Measurements from ENCODE around the gene GREB1.

The GREB1 gene

DNA sequence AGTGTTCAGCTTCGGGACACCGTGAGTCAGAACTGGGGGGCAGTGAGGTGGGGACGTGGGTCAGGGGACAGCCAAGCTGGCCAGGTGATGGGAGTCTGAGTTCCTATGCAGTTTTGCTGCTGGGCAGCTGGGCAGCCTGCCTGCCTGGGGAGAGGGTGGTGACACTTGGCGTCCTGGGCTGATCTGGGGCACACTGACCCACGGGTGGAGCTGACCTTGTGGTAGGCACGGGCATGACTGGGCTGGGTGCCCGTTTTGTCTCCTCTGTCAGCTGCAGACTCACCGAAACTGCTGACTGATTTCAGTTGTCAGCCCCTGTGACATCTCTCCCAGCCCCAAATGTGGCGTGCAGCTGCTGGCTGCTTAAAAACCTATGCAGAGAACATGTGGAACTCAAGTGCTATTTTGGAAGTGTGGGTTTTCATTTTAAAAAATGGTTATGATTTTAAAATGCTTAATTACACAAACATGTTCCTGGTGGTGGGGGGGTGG, 35.3 kb upstream of the GREB1 start:
- H3K27me3 ChIP-seq (ENCODE audit: insufficient read depth, low read length), result no peaks in the 10 kb centered on the region
- no peak overlapping the region for H3K4me3 ChIP-seq (ENCODE audit: low read depth, low read length, poor library complexity, severe bottlenecking)
- H3K9me2 ChIP-seq (ENCODE audit: low read depth, low read length), result no peaks in the 10 kb centered on the region
- H3K36me3 ChIP-seq (ENCODE audit: insufficient read depth, low read length), result peaks cover 4% of the 10 kb centered on the region; the same call in 1 of the 2 replicates
- no peak overlapping the region for H3K27ac ChIP-seq (ENCODE audit: low read depth, low read length, poor library complexity, severe bottlenecking)
- no peaks in the 10 kb centered on the region for H3K79me2 ChIP-seq (ENCODE audit: insufficient read depth, low read length)
- no peaks in the 10 kb centered on the region for H3F3A ChIP-seq (ENCODE audit: insufficient read depth, low read length)
- H3K4me2 ChIP-seq (ENCODE audit: low read length), result peak overlapping the region; percentile 41; the same call in 1 of the 2 replicates
- 0 out of 2 replicates have a peak overlapping the region, but pooled peaks have one; percentile 1 for H3K9ac ChIP-seq (ENCODE audit: low read length)
- TF ChIP-seq, protein P1, sequence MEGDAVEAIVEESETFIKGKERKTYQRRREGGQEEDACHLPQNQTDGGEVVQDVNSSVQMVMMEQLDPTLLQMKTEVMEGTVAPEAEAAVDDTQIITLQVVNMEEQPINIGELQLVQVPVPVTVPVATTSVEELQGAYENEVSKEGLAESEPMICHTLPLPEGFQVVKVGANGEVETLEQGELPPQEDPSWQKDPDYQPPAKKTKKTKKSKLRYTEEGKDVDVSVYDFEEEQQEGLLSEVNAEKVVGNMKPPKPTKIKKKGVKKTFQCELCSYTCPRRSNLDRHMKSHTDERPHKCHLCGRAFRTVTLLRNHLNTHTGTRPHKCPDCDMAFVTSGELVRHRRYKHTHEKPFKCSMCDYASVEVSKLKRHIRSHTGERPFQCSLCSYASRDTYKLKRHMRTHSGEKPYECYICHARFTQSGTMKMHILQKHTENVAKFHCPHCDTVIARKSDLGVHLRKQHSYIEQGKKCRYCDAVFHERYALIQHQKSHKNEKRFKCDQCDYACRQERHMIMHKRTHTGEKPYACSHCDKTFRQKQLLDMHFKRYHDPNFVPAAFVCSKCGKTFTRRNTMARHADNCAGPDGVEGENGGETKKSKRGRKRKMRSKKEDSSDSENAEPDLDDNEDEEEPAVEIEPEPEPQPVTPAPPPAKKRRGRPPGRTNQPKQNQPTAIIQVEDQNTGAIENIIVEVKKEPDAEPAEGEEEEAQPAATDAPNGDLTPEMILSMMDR (IDR thresholded peaks at IDR 0.05; ENCODE audit: low read length), result no peak
- no peak for TF ChIP-seq EZH2 (IDR thresholded peaks at IDR 0.05; ENCODE audit: borderline replicate concordance, low read length)
- H4K20me1 ChIP-seq (ENCODE audit: insufficient read depth, low read length), result no peaks in the 10 kb centered on the region
- 0 out of 2 replicates have a peak, but pooled peaks cover 6% of the 10 kb centered on the region for H3K9me3 ChIP-seq (ENCODE audit: low read length)
- no peak overlapping the region for H2AFZ ChIP-seq (ENCODE audit: low read length)
- H3K4me1 ChIP-seq (ENCODE audit: insufficient read depth, low read length, severe bottlenecking), result peaks cover 27% of the 10 kb centered on the region

- Histone ChIP-seq H3K4me2 (ENCODE audit: low read length) (peak overlapping the region; percentile 41; the same call in 1 of the 2 replicates), H3K4me3 (ENCODE audit: low read depth, low read length, poor library complexity, severe bottlenecking) (no peak overlapping the region), H4K20me1 (ENCODE audit: insufficient read depth, low read length) (no peaks in the 10 kb centered on the region), H3K27ac (ENCODE audit: low read depth, low read length, poor library complexity, severe bottlenecking) (peak overlapping the region; percentile 19), H3K9me2 (ENCODE audit: low read depth, low read length) (no peaks in the 10 kb centered on the region), H2AFZ (ENCODE audit: low read length) (no peak overlapping the region), H3K36me3 (ENCODE audit: insufficient read depth, low read length) (peaks cover 4% of the 10 kb centered on the region; the same call in 1 of the 2 replicates), H3K9ac (ENCODE audit: low read length) (no peak overlapping the region), H3K27me3 (ENCODE audit: insufficient read depth, low read length) (no peaks in the 10 kb centered on the region), H3K79me2 (ENCODE audit: insufficient read depth, low read length) (no peaks in the 10 kb centered on the region), H3F3A (ENCODE audit: insufficient read depth, low read length) (no peaks in the 10 kb centered on the region), H3K4me1 (ENCODE audit: insufficient read depth, low read length, severe bottlenecking) (peaks cover 27% of the 10 kb centered on the region), H3K9me3 (ENCODE audit: low read length) (0 out of 2 replicates have a peak, but pooled peaks cover 6% of the 10 kb centered on the region)
- TF ChIP-seq, protein P1 (IDR thresholded peaks at IDR 0.05; ENCODE audit: low read length), result no peak
- no peak for TF ChIP-seq EZH2 (IDR thresholded peaks at IDR 0.05; ENCODE audit: borderline replicate concordance, low read length)
Measured at GRCh38 chr2:11499081-11499743, 34.6 kb upstream of the GREB1 start.

DNA sequence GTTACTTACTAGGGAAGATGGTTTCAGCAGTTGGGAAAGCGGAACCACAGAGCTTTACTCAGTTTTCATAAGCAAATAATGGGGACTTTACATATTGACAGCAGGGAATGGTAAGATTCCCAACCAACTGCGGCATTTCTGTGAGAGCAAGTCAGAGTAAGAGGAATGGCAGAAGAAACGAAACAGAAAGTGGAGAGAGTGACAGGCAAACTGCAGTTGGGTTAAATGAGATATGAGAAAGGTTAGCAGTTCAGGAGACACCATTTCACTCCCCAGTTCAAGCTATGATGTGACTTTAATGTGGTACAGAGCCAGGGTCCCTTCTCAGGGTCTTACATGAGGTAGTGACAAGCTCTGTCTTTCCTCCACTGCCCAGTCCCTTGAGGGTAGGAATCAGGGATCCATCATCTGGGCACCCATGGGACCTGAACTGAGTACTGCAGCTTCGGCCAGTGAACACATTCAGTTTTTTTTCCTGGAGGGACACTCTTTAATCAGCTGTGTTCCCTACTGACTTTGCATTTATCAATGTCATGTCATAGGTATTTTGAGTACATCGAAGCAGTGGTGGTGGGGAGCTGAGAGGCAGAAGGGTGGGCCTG, 33.0 kb upstream of the GREB1 start:
- Histone ChIP-seq H3K36me3 (ENCODE audit: insufficient read depth, low read length) (peaks cover 4% of the 10 kb centered on the region; the same call in 1 of the 2 replicates), H3K9me3 (ENCODE audit: low read length) (0 out of 2 replicates have a peak, but pooled peaks cover 6% of the 10 kb centered on the region), H3K27me3 (ENCODE audit: insufficient read depth, low read length) (no peaks in the 10 kb centered on the region), H3K79me2 (ENCODE audit: insufficient read depth, low read length) (no peaks in the 10 kb centered on the region), H3K27ac (ENCODE audit: low read depth, low read length, poor library complexity, severe bottlenecking) (no peak overlapping the region), H3K9ac (ENCODE audit: low read length) (no peak overlapping the region), H3K4me1 (ENCODE audit: insufficient read depth, low read length, severe bottlenecking) (peaks cover 28% of the 10 kb centered on the region), H3K9me2 (ENCODE audit: low read depth, low read length) (no peaks in the 10 kb centered on the region), H3K4me3 (ENCODE audit: low read depth, low read length, poor library complexity, severe bottlenecking) (no peak overlapping the region), H3K4me2 (ENCODE audit: low read length) (peak overlapping the region; percentile 11; the same call in 1 of the 2 replicates), H4K20me1 (ENCODE audit: insufficient read depth, low read length) (no peaks in the 10 kb centered on the region), H3F3A (ENCODE audit: insufficient read depth, low read length) (no peaks in the 10 kb centered on the region), H2AFZ (ENCODE audit: low read length) (no peak overlapping the region)
- TF ChIP-seq EZH2 (IDR thresholded peaks at IDR 0.05; ENCODE audit: borderline replicate concordance, low read length), result no peak
- TF ChIP-seq, protein P1 (IDR thresholded peaks at IDR 0.05; ENCODE audit: low read length), result no peak
